Ovary (tissue), 3 donors: Measurements from ENCODE around the gene KLHL17.
"Not testable (repeated sequence)": the region's sequence is repeated elsewhere in the genome, so short reads cannot be mapped to it uniquely, and the experiment has no call there.

ENCODE experiments used
- EP300 ChIP-seq: sonication (generic); formaldehyde crosslinking; IDR thresholded peaks from one replicate; pipeline ENCODE4 v1.6.1; 2017; ENCODE audit warnings: antibody characterized with exemption
- TF ChIP-seq, protein P1 (sequence below), 3 donors: fragments of 450-650 bp in 2 of 3; fragments of 200-600 bp in 1 of 3; IDR thresholded peaks; one replicate each; pipeline versions ENCODE4 v1.5.1 to v1.8.0; 2016 to 2022; ENCODE audit warnings: antibody characterized with exemption in 3 of 3, mild to moderate bottlenecking in 1 of 3
- donor health status: DM: no; HTN: no; CAD: no.

GRCh38 chr1:991275-991674 lies 30.9 kb downstream of the KLHL17 start:
- TF ChIP-seq, protein P1, sequence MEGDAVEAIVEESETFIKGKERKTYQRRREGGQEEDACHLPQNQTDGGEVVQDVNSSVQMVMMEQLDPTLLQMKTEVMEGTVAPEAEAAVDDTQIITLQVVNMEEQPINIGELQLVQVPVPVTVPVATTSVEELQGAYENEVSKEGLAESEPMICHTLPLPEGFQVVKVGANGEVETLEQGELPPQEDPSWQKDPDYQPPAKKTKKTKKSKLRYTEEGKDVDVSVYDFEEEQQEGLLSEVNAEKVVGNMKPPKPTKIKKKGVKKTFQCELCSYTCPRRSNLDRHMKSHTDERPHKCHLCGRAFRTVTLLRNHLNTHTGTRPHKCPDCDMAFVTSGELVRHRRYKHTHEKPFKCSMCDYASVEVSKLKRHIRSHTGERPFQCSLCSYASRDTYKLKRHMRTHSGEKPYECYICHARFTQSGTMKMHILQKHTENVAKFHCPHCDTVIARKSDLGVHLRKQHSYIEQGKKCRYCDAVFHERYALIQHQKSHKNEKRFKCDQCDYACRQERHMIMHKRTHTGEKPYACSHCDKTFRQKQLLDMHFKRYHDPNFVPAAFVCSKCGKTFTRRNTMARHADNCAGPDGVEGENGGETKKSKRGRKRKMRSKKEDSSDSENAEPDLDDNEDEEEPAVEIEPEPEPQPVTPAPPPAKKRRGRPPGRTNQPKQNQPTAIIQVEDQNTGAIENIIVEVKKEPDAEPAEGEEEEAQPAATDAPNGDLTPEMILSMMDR (IDR thresholded peaks at IDR 0.05): not testable (repeated sequence)
- not testable (repeated sequence) for TF ChIP-seq EP300
